Measurements from ENCODE around the gene C15orf62. TPM values are rescaled to one million over a fixed set of nuclear protein-coding genes. Genes with fewer than 3 reads are reported as not detected.

Gene C15orf62
- total RNA-seq, 4 donors from 2014 or later = 0.28 to 0.55 TPM; not detected in 2

- TF ChIP-seq POLR2A (IDR thresholded peaks at IDR 0.05) = no peak
- TF ChIP-seq CTCF (IDR thresholded peaks at IDR 0.05) = no peak
- no peak overlapping the region for H3K27ac ChIP-seq
- no peak for DNase-seq
- no peak overlapping the region for H3K4me3 ChIP-seq
- H3K4me1 ChIP-seq = peaks cover 0 to 4% of the 10 kb centered on the region in 2 donors
- H3K9me3 ChIP-seq = no peaks in the 10 kb centered on the region
- no peaks in the 10 kb centered on the region for H3K27me3 ChIP-seq
- no peaks in the 10 kb centered on the region for H3K36me3 ChIP-seq
- intact Hi-C loops (cut with DNase I; ENCODE audit: low total_unique reads) = no loop called here
Measured at GRCh38 chr15:40766906-40767837, 2.6 kb upstream of the C15orf62 start.

GRCh38 chr15:40767838-40768500 lies 1.8 kb upstream of the C15orf62 start:
- Histone ChIP-seq H3K4me1 (peaks cover 0 to 4% of the 10 kb centered on the region in 2 donors), H3K27ac (peak overlapping the region; percentile 32 to 37), H3K4me3 (no peak overlapping the region), H3K27me3 (no peaks in the 10 kb centered on the region), H3K9me3 (no peaks in the 10 kb centered on the region), H3K36me3 (no peaks in the 10 kb centered on the region)
- intact Hi-C loops (cut with DNase I; ENCODE audit: low total_unique reads) = no loop called here
- no peak for TF ChIP-seq CTCF (IDR thresholded peaks at IDR 0.05)
- TF ChIP-seq POLR2A (IDR thresholded peaks at IDR 0.05) = no peak
- DNase-seq = no peak

DNA sequence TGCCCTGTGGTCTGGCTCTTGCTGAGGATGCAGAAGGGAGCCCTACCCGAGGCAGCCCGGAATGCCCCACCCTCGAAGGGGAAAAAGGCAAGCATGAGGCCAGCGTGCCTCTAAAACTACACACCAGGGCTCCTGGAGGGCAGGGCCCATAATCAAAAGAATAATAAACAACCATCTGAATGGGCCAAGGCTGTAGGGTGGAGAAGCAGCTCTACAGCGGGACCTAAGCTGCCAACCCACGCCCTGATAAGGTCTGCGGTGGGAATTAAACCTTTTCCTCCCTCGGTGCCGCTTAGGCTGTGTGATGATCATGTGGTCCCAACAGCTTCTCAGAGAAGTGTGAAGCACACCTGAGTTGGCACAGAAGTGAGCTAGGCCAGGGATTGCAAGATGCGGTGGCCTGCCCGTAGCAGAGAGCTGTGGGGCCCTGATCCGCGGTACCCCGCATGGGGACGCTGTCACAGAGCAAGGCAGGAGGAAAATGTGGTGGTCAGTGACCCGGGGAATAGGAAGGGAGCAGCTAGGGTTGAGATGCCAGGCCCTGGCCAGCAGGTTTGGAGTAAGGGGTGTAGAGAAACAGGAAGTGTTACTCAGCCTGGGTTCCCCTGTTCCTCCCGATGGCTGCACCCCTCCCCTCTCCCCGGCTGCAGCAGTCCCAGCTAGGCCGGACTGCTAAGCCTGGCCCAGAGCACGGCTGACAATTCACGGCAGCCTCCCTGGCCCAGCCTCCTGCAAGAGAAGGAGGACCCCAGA lies 1.1 kb upstream of the C15orf62 start:
- TF ChIP-seq POLR2A (IDR thresholded peaks at IDR 0.05) (no peak), CTCF (IDR thresholded peaks at IDR 0.05) (no peak)
- Histone ChIP-seq H3K27me3 (no peaks in the 10 kb centered on the region), H3K9me3 (no peaks in the 10 kb centered on the region), H3K27ac (peak overlapping the region; percentile 32 to 70), H3K36me3 (no peaks in the 10 kb centered on the region), H3K4me1 (no peaks in the 10 kb centered on the region), H3K4me3 (no peak overlapping the region)
- no peak for DNase-seq
- intact Hi-C loops (cut with DNase I; ENCODE audit: low total_unique reads) = no loop called here

DNA sequence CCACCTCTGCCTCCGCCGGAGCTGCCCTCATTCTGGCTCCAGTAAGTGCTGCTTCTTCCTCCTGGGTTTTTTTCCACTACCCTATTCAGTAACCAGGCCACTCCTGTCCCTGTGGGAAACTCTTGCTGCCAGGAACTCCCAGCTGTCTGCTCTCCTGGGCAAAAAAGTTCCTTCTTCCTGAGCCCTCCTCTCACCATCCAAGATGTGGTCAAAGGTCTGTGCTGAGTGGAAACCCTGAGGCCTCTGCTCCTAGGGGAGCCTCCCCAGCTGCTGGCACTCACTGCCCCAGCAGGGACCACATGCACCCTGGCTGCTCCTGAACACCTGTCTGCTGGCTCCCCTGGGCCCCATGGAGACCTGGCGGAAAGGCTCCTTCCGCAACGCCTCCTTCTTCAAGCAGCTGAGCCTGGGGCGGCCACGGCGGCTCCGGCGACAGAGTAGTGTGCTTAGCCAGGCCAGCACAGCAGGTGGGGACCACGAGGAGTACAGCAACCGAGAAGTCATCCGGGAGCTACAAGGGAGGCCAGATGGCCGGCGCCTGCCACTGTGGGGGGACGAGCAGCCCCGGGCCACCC lies 454 bp downstream of the C15orf62 start:
- Histone ChIP-seq H3K9me3 (no peaks in the 10 kb centered on the region), H3K27me3 (no peaks in the 10 kb centered on the region), H3K36me3 (no peaks in the 10 kb centered on the region), H3K4me1 (no peaks in the 10 kb centered on the region), H3K4me3 (no peak overlapping the region), H3K27ac (peak overlapping the region; percentile 32 to 70)
- intact Hi-C loops (cut with DNase I; ENCODE audit: low total_unique reads) = no loop called here
- TF ChIP-seq CTCF (IDR thresholded peaks at IDR 0.05) (no peak), POLR2A (IDR thresholded peaks at IDR 0.05) (no peak)
- no peak for DNase-seq
